A549 (cell line): ENCODE measurements around the gene PLPPR1. TPM values are rescaled to one million over a fixed set of nuclear protein-coding genes. Genes with fewer than 3 reads are reported as not detected.
A peak's percentile ranks its signal among the peaks of the same experiment; 100 is the strongest.

Source experiments
- ATAC-seq, 2 experiments: fragments of 200-7000 bp in 1 of 2; fragments of >200 bp in 1 of 2; cut with Nextera tagmentation in 1 of 2; cut with Tn5 transposase in 1 of 2; 3 replicates each; pipeline versions ENCODE4 v1.8.0 to v1.9.1; 2018 to 2020; ENCODE audit warnings: mild to moderate bottlenecking in 1 of 2, moderate library complexity in 1 of 2
- CTCF ChIA-PET: fragments of 300-600 bp; sonication (Branson Sonifier 250); formaldehyde crosslinking; extraction: SDS; loops from one replicate; lab custom pipeline; 2021; ENCODE audit warnings: antibody characterized with exemption, inconsistent platforms; lab: Yijun Ruan, JAX
- POLR2A ChIA-PET: fragments of 350-600 bp; formaldehyde crosslinking; extraction: SDS; loops from one replicate; lab custom pipeline; 2021; ENCODE audit warnings: antibody characterized with exemption, inconsistent platforms; lab: Yijun Ruan, JAX
- DNase-seq, 2 experiments: peaks; one replicate each; pipeline versions ENCODE4 v3.0.0 to v3.0.0-alpha.2; 2011 to 2016; ENCODE audit warnings: low read depth in 1 of 2, low spot score in 1 of 2
- FAIRE-seq: peaks from 2 replicates; lab custom pipeline; 2011; peaks lifted over from hg19 to GRCh38; lab: Jason Lieb, UNC
- H3K27ac ChIP-seq, 2 experiments: fragments of >200 bp; sonication (Bioruptor Twin); formaldehyde crosslinking; 3 replicates each; pipeline ENCODE4 v1.5.1; 2016 to 2017
- H3K4me1 ChIP-seq: fragments of >200 bp; sonication (Bioruptor Twin); formaldehyde crosslinking; 3 replicates; pipeline ENCODE4 v1.6.1; 2016
- H3K4me2 ChIP-seq: fragments of >200 bp; sonication (Bioruptor Twin); formaldehyde crosslinking; 3 replicates; pipeline ENCODE4 v1.6.1; 2016
- H3K4me3 ChIP-seq: fragments of >200 bp; sonication (Bioruptor Twin); formaldehyde crosslinking; 3 replicates; pipeline ENCODE4 v1.5.1; 2016
- H3K9me3 ChIP-seq: fragments of >200 bp; sonication (Bioruptor Twin); formaldehyde crosslinking; 3 replicates; pipeline ENCODE4 v1.6.1; 2016
- BHLHE40 ChIP-seq: IDR thresholded peaks from 2 replicates; pipeline ENCODE4 v1.6.1; 2012; ENCODE audit warnings: low read depth, low read length, inconsistent platforms
- CBX8 ChIP-seq: fragments of 200-600 bp; sonication (generic); IDR thresholded peaks from 2 replicates; pipeline ENCODE4 v1.6.1; 2016
- CHD2 ChIP-seq: fragments of 150-350 bp; IDR thresholded peaks from 2 replicates; pipeline ENCODE4 v1.6.1; 2014; ENCODE audit warnings: low read length; ENCODE audit not compliant: partially characterized antibody
- ELK1 ChIP-seq: fragments of 150-350 bp; IDR thresholded peaks from 2 replicates; pipeline ENCODE4 v1.6.1; 2014; ENCODE audit warnings: low read depth, mild to moderate bottlenecking, low read length
- FOXS1 ChIP-seq: fragments of 250-450 bp; sonication (Bioruptor Pico); IDR thresholded peaks from 2 replicates; pipeline ENCODE4 v1.5.0; 2020; ENCODE audit warnings: mild to moderate bottlenecking, moderate library complexity
- HMGXB4 ChIP-seq: fragments of 250-450 bp; sonication (Bioruptor Pico); IDR thresholded peaks from 2 replicates; pipeline ENCODE4 v1.5.0; 2021; ENCODE audit warnings: mild to moderate bottlenecking, moderate library complexity, borderline replicate concordance
- MAFK ChIP-seq: fragments of 450-650 bp; IDR thresholded peaks from 2 replicates; pipeline ENCODE4 v1.6.1; 2014; ENCODE audit not compliant: partially characterized antibody
- NFE2L2 ChIP-seq: fragments of 150-350 bp; conservative IDR thresholded peaks from 2 replicates; pipeline ENCODE4 v1.6.1; 2014; ENCODE audit warnings: low read length
- PHF8 ChIP-seq: fragments of 200-600 bp; sonication (generic); IDR thresholded peaks from 2 replicates; pipeline ENCODE4 v1.6.1; 2016; ENCODE audit warnings: low read depth, mild to moderate bottlenecking, antibody characterized with exemption, moderate library complexity, borderline replicate concordance
- POLR2A ChIP-seq: IDR thresholded peaks from 2 replicates; pipeline ENCODE4 v1.6.1; 2012; ENCODE audit warnings: mild to moderate bottlenecking, low read length
- REST ChIP-seq: fragments of 200-600 bp; sonication (generic); IDR thresholded peaks from 2 replicates; pipeline ENCODE4 v1.6.1; 2016; ENCODE audit warnings: antibody characterized with exemption, mild to moderate bottlenecking, moderate library complexity
- RNF2 ChIP-seq: fragments of 200-600 bp; sonication (generic); IDR thresholded peaks from 2 replicates; pipeline ENCODE4 v1.6.1; 2016; ENCODE audit warnings: low read depth, mild to moderate bottlenecking, antibody characterized with exemption, moderate library complexity, borderline replicate concordance
- SREBF2 ChIP-seq: fragments of 450-650 bp; IDR thresholded peaks from 2 replicates; pipeline ENCODE4 v1.6.1; 2014; ENCODE audit warnings: mild to moderate bottlenecking, moderate library complexity
- TFCP2L1 ChIP-seq: fragments of 250-450 bp; sonication (Bioruptor Pico); IDR thresholded peaks from 2 replicates; pipeline ENCODE4 v1.5.0; 2021; ENCODE audit warnings: mild to moderate bottlenecking
- ZC3H11A ChIP-seq: fragments of 450-650 bp; IDR thresholded peaks from 2 replicates; pipeline ENCODE4 v1.6.1; 2014; ENCODE audit warnings: antibody characterized with exemption, mild to moderate bottlenecking
- WGBS: methylation state at CpG from one replicate; pipeline ENCODE4 v1.1.6; 2017; ENCODE audit errors: missing lambda C conversion rate; 5-methylcytosine and 5-hydroxymethylcytosine counted together
- polyA plus RNA-seq, 4 experiments: library from polyadenylated mRNA; depleted of rRNA in 3 of 4; stranded (reverse); fragments of >200 nt; fragmentation: RNase III in 1 of 4; extraction: RNeasy Plus Mini Kit Qiagen cat#74134 plus additional on column Dnase treatment in 1 of 4; gene quantifications; 2 replicates in 3 of 4; 3 replicates in 1 of 4; pipeline ENCODE4 v1.2.3, GENCODE V29; 2011 to 2017

The PLPPR1 gene
- polyA plus RNA-seq, 2 of the 4 experiments (the other 2 are of a cell fraction): 0.06 to 1.2 TPM

- TF ChIP-seq NFE2L2: no peak
- no peak for TF ChIP-seq TFCP2L1 (CRISPR knock-in tag)
- TF ChIP-seq CHD2: no peak
Measured at GRCh38 chr9:101332362-101332761, 303.8 kb downstream of the PLPPR1 start (continued).

- Histone ChIP-seq H3K4me2 (no peak overlapping the region), H3K9me3 (no peaks in the 10 kb centered on the region), H3K4me3 (no peak overlapping the region), H3K27ac (peak overlapping the region; percentile 30 to 43; a peak in 1 of 6 replicates), H3K4me1 (0 out of 3 replicates have a peak, but pooled peaks cover under 1% of the 10 kb centered on the region)
- POLR2A ChIA-PET: interaction anchor here (1.1 kb wide), 1 partner anchor 65 kb away, joined by 3 read pairs; the partner anchor contains the start of genes MRPL50 and ZNF189
- ATAC-seq: no peak
- CTCF ChIA-PET: interaction anchor here (1.1 to 1.7 kb wide), 3 partner anchors 20 to 55 kb away, joined by 3 to 8 read pairs (median 4); no protein-coding TSS in a partner anchor
- TF ChIP-seq ZC3H11A (no peak), MAFK (no peak)
- DNase-seq: no peak
- no peak for FAIRE-seq
- WGBS: 84% methylated on average over 4 of the region's 4 CpGs
Measured at GRCh38 chr9:101333490-101333889, 305.0 kb downstream of the PLPPR1 start.

GRCh38 chr9:101333926-101334702 lies 305.6 kb downstream of the PLPPR1 start:
- no peak overlapping the region for H3K4me2 ChIP-seq
- no peak for DNase-seq
- peak overlapping the region in 1 of 2 experiments; percentile 43; a peak in 2 of 6 replicates for H3K27ac ChIP-seq
- ChIA-PET CTCF (interaction anchor here (0.6 to 1.7 kb wide), 3 partner anchors 23 to 740 kb away, joined by 3 to 8 read pairs (median 3); no protein-coding TSS in a partner anchor), POLR2A (no interaction called here)
- FAIRE-seq: no peak
- WGBS: 91% methylated on average over 23 of the region's 25 CpGs
- no peaks in the 10 kb centered on the region for H3K9me3 ChIP-seq
- H3K4me1 ChIP-seq: no peaks in the 10 kb centered on the region
- ATAC-seq: no peak
- TF ChIP-seq FOXS1 (CRISPR knock-in tag) (no peak), POLR2A (no peak), HMGXB4 (no peak), ELK1 (no peak), RNF2 (no peak), TFCP2L1 (CRISPR knock-in tag) (no peak), PHF8 (no peak), SREBF2 (no peak), BHLHE40 (no peak), CBX8 (no peak), REST (no peak)
- no peak overlapping the region for H3K4me3 ChIP-seq
